Right cardiac atrium (tissue), 5 donors: ENCODE measurements around the gene DPP4. TPM values are rescaled to one million over a fixed set of nuclear protein-coding genes. Genes with fewer than 3 reads are reported as not detected.
"Not testable (repeated sequence)": the region's sequence is repeated elsewhere in the genome, so short reads cannot be mapped to it uniquely, and the experiment has no call there.

Source experiments
- ATAC-seq, 2 donors: fragments of 200-7000 bp; cut with Tn5 transposase; one replicate each; pipeline versions ENCODE4 v1.8.0 to v1.9.1; 2020; ENCODE audit warnings: moderate library complexity in 2 of 2, mild to moderate bottlenecking in 1 of 2
- DNase-seq, 3 donors: peaks; one replicate each; pipeline ENCODE4 v3.0.0-alpha.2; 2020
- H3K27ac ChIP-seq: one replicate; pipeline ENCODE4 v1.5.1; 2013; ENCODE audit warnings: mild to moderate bottlenecking, low read length, control low read depth, moderate library complexity
- H3K27me3 ChIP-seq: one replicate; pipeline ENCODE4 v1.6.1; 2013; ENCODE audit not compliant: control insufficient read depth, insufficient read depth
- H3K4me1 ChIP-seq: one replicate; pipeline ENCODE4 v1.6.1; 2013; ENCODE audit warnings: low read length; ENCODE audit not compliant: control insufficient read depth, insufficient read depth
- H3K4me3 ChIP-seq: one replicate; pipeline ENCODE4 v1.5.1; 2013; ENCODE audit warnings: low read length, control low read depth
- H3K9me3 ChIP-seq: one replicate; pipeline ENCODE4 v1.6.1; 2013; ENCODE audit warnings: low read length; ENCODE audit not compliant: control insufficient read depth
- WGBS: extraction: QIAGEN DNeasy Blood & Tissue Kit; methylation state at CpG from one replicate; pipeline ENCODE4 v1.1.7; 2013; 5-methylcytosine and 5-hydroxymethylcytosine counted together
- intact Hi-C, 4 donors: fragments of 100-400 bp; cut with DNase I; formaldehyde crosslinking; loops; one replicate each; pipeline versions ENCODE4 v1.11.0 to v1.14.0; 2022 to 2023
- polyA plus RNA-seq: library from polyadenylated mRNA; stranded (reverse); fragments of 200-250 nt; gene quantifications from one replicate; pipeline ENCODE4 v1.2.3, GENCODE V29; 2013
- total RNA-seq, 4 donors: library from RNA; stranded (reverse); fragmentation: NEBNext Ultra II Directional; extraction: Animal tissue kit (Norgen Biotek cat#: 25700); gene quantifications; one replicate each; pipeline ENCODE4 v1.2.1, GENCODE V29; 2021
- donor health status: healthy with polysubstance abuse.
- donor health status: DM: no; HTN: yes; CAD: no.
- donor health status: DM: no; HTN: no; CAD: no.
- donor health status: DM: no; HTN: yes; CAD: no; lungs with severe emphysema.
- donor health status: DM: yes; HTN: yes; CAD: no.

DPP4 gene
- total and polyA plus RNA-seq, 5 donors: 0.52 to 0.77 (median 0.56) TPM

GRCh38 chr2:161972232-161972631 is 101.8 kb downstream of the DPP4 start:
- Histone ChIP-seq H3K27ac (no peak overlapping the region), H3K4me3 (no peak overlapping the region), H3K4me1 (no peaks in the 10 kb centered on the region), H3K9me3 (no peaks in the 10 kb centered on the region), H3K27me3 (no peaks in the 10 kb centered on the region)
- intact Hi-C loops: no loop called here
- ATAC-seq (no peak), DNase-seq (no peak)
- WGBS: 93% methylated on average over 1 of the region's 1 CpG

GRCh38 chr2:161971551-161971950 is 102.5 kb downstream of the DPP4 start:
- no peaks in the 10 kb centered on the region for H3K4me1 ChIP-seq

GRCh38 chr2:161969159-161969558 is 104.9 kb downstream of the DPP4 start:
- H3K4me1 ChIP-seq: no peaks in the 10 kb centered on the region
- no peaks in the 10 kb centered on the region for H3K9me3 ChIP-seq
- intact Hi-C loops: no loop called here
- H3K27me3 ChIP-seq: no peaks in the 10 kb centered on the region
- ATAC-seq: no peak
- no peak for DNase-seq
- H3K27ac ChIP-seq: no peak overlapping the region
- WGBS: 85% methylated on average over 1 of the region's 1 CpG
- no peak overlapping the region for H3K4me3 ChIP-seq

More at GRCh38 chr2:161971551-161971950, 102.5 kb downstream of the DPP4 start:
- 48% methylated on average over 9 of the region's 9 CpGs for WGBS
- intact Hi-C loops: no loop called here
- ATAC-seq (no peak), DNase-seq (no peak)
- no peaks in the 10 kb centered on the region for H3K27me3 ChIP-seq
- no peak overlapping the region for H3K27ac ChIP-seq
- H3K4me3 ChIP-seq: no peak overlapping the region
- H3K9me3 ChIP-seq: no peaks in the 10 kb centered on the region

GRCh38 chr2:161965994-161966393 is 108.0 kb downstream of the DPP4 start:
- WGBS: 84% methylated on average over 1 of the region's 1 CpG
- Histone ChIP-seq H3K4me1 (no peaks in the 10 kb centered on the region), H3K27me3 (no peaks in the 10 kb centered on the region), H3K4me3 (no peak overlapping the region), H3K9me3 (no peaks in the 10 kb centered on the region), H3K27ac (no peak overlapping the region)
- no peak for ATAC-seq
- no peak for DNase-seq
- intact Hi-C loops: no loop called here

- ATAC-seq (no peak), DNase-seq (no peak)
- Histone ChIP-seq H3K9me3 (no peaks in the 10 kb centered on the region), H3K27ac (no peak overlapping the region), H3K4me1 (no peaks in the 10 kb centered on the region), H3K27me3 (no peaks in the 10 kb centered on the region), H3K4me3 (no peak overlapping the region)
- 97% methylated on average over 4 of the region's 4 CpGs for WGBS
- intact Hi-C loops: no loop called here
Measured at GRCh38 chr2:161964160-161964559, 109.9 kb downstream of the DPP4 start.

GRCh38 chr2:161962160-161962559 is 111.9 kb downstream of the DPP4 start:
- H3K9me3 ChIP-seq: no peaks in the 10 kb centered on the region
- intact Hi-C loops: no loop called here
- no peak overlapping the region for H3K27ac ChIP-seq

GRCh38 chr2:161961061-161961460 is 113.0 kb downstream of the DPP4 start:
- no peak for ATAC-seq
- intact Hi-C loops: no loop called here
- H3K4me3 ChIP-seq: no peak overlapping the region
- WGBS: 78% methylated on average over 2 of the region's 2 CpGs
- H3K4me1 ChIP-seq: no peaks in the 10 kb centered on the region
- DNase-seq: no peak
- H3K27ac ChIP-seq: no peak overlapping the region
- H3K9me3 ChIP-seq: no peaks in the 10 kb centered on the region
- H3K27me3 ChIP-seq: no peaks in the 10 kb centered on the region

More at GRCh38 chr2:161962160-161962559, 111.9 kb downstream of the DPP4 start:
- Histone ChIP-seq H3K4me3 (no peak overlapping the region), H3K27me3 (no peaks in the 10 kb centered on the region), H3K4me1 (no peaks in the 10 kb centered on the region)
- no peak for DNase-seq
- ATAC-seq: no peak

- Histone ChIP-seq H3K27ac (no peak overlapping the region), H3K4me1 (no peaks in the 10 kb centered on the region), H3K4me3 (no peak overlapping the region), H3K9me3 (no peaks in the 10 kb centered on the region), H3K27me3 (no peaks in the 10 kb centered on the region)
- WGBS: 49% methylated on average over 3 of the region's 3 CpGs
- intact Hi-C loops: no loop called here
- no peak for DNase-seq
- no peak for ATAC-seq
Measured at GRCh38 chr2:161956738-161957137, 117.3 kb downstream of the DPP4 start.

GRCh38 chr2:161955211-161955610 is 118.8 kb downstream of the DPP4 start:
- ATAC-seq (no peak), DNase-seq (no peak)
- Histone ChIP-seq H3K4me1 (no peaks in the 10 kb centered on the region), H3K27me3 (no peaks in the 10 kb centered on the region), H3K9me3 (no peaks in the 10 kb centered on the region), H3K4me3 (no peak overlapping the region), H3K27ac (no peak overlapping the region)
- intact Hi-C loops: no loop called here

- Histone ChIP-seq H3K4me1 (no peaks in the 10 kb centered on the region), H3K9me3 (no peaks in the 10 kb centered on the region), H3K27me3 (no peaks in the 10 kb centered on the region), H3K27ac (no peak overlapping the region), H3K4me3 (no peak overlapping the region)
- DNase-seq (no peak), ATAC-seq (no peak)
- intact Hi-C loops: no loop called here
Measured at GRCh38 chr2:161954103-161954502, 119.9 kb downstream of the DPP4 start.

- H3K27me3 ChIP-seq, H3K4me1 ChIP-seq, ATAC-seq, H3K9me3 ChIP-seq, H3K27ac ChIP-seq, DNase-seq, H3K4me3 ChIP-seq, intact Hi-C loops: not testable (repeated sequence)
- 87% methylated on average over 9 of the region's 9 CpGs for WGBS
Measured at GRCh38 chr2:161953367-161953766, 120.6 kb downstream of the DPP4 start.

- H3K9me3 ChIP-seq: no peaks in the 10 kb centered on the region
- no peak overlapping the region for H3K27ac ChIP-seq
Measured at GRCh38 chr2:161952783-161953191, 121.2 kb downstream of the DPP4 start.

More at GRCh38 chr2:161952783-161953191, 121.2 kb downstream of the DPP4 start:
- Histone ChIP-seq H3K27me3 (no peaks in the 10 kb centered on the region), H3K4me1 (no peaks in the 10 kb centered on the region), H3K4me3 (no peak overlapping the region)
- no peak for DNase-seq
- 80% methylated on average over 4 of the region's 4 CpGs for WGBS
- ATAC-seq: no peak
- intact Hi-C loops: no loop called here
